HG02938 (cell line): ENCODE data around the gene CES3.

Source experiments
- ATAC-seq: cut with Tn5 transposase; IDR thresholded peaks from one replicate; pipeline ENCODE4 v1.9.1; 2021; ENCODE audit warnings: mild to moderate bottlenecking, moderate library complexity; ENCODE audit not compliant: unreplicated experiment

The CES3 gene

DNA sequence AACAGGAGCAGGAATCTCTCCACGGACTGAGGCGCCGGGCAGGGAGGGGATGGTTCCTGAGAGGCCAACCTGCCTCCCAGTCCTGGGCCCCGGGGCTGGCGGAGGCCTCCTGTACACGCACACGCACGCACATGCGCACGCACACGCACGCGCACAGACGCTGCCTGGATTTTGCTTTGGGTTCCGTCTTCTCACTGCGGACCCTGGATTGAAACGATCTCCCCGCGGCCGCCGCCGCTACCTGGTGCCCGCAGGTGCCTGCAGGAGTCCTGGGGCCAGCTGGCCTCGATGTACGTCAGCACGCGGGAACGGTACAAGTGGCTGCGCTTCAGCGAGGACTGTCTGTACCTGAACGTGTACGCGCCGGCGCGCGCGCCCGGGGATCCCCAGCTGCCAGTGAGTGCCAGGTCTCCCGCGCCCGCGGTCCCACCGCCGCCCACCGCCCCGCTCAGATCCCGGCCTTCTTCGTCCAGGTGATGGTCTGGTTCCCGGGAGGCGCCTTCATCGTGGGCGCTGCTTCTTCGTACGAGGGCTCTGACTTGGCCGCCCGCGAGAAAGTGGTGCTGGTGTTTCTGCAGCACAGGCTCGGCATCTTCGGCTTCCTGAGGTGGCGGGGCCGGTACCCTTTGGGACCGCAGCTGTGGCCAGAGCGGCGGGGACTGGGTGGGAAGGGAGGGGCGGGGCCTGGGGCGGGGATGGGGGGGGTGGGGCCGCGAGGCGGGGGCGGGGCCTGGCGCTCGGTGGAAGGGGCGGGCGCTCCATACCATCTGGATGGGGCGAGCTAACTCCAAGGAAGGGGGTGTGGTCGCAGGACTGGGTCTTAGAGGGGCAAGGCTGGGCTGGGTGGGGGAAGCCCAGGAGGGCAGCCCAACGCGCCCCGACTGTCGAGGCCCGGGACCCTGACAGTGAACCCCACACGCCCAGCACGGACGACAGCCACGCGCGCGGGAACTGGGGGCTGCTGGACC is 39.6 kb downstream of the CES3 start:
- no peak for ATAC-seq

DNA sequence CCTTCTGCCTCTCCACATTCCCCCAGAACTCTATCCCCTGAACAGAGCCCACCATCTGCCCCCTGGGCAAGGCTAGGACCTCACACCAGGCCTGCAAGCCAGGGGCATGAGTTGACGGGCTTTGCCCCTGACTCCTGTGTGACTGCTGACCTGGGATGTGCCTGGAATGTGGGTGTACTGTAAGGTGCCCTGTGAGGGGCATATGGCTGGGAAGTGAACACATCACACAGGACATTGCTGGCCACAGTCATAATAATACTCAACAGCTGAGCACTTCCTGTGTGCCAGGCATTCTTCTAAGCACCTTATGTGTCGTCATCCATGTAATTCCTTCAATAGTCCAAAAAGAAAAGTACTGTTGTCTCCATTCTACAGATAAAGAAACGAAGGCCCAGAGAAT is 40.7 kb downstream of the CES3 start:
- no peak for ATAC-seq

DNA sequence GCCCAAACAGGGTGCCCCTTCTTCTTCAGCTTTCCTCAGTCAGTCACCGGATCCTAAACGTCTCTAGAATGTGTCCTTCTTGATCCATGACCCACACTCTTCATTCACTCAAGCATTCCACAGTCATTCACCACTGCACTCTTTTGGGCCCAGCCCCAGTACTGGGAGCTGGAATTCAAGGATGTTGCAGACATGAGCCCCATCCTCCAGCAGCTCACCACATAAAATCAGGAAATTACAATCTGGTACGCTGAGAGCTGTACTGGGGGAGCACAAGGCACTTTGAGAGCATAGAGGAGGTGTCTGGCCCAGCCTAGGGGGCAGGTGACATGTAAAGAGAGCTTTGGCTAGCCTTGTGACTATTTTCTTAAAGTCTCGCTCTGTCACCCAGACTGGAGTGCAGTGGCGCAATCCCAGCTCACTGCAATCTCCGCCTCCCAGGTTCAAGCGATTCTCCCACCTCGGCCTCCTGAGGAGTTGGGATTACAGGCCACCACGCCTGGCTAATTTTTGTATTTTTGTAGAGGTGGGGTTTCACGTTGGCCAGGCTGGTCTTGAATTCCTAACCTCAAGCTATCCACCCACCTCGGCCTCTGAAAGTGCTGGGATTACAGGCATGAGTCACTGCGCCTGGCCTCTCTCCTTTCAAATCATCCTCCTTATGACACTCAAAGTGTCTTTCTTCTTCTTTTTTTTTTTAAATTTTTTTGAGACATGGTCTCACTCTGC is 46.0 kb downstream of the CES3 start:
- no peak for ATAC-seq

DNA sequence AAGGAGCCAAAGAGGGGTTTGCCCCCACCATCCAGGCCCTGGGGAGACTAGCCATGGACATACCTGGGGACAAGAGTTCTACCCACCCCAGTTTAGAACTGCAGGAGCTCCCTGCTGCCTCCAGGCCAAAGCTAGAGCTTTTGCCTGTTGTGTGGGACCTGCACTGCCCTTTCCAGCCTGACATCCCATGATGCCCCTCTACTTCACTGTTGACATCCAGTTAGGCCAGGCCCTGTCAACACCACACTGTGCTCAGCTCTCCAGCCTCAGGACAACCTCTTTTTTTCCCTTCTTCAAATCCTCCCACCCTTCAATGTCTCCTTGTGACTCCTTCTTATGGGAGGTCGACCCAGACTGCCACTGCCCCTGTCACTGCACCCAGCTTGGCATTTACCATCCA is 48.1 kb downstream of the CES3 start:
- ATAC-seq = no peak

- ATAC-seq = no peak
These were observed 50.2 kb downstream of the CES3 start for GRCh38 chr16:67011274-67011673.

GRCh38 chr16:67013233-67013822 is 52.3 kb downstream of the CES3 start:
- ATAC-seq = no peak

- no peak for ATAC-seq
These were observed 53.0 kb downstream of the CES3 start for GRCh38 chr16:67013823-67014633.

GRCh38 chr16:67014634-67015312 is 53.7 kb downstream of the CES3 start:
- no peak for ATAC-seq

GRCh38 chr16:67015313-67015731 is 54.3 kb downstream of the CES3 start:
- no peak for ATAC-seq

GRCh38 chr16:67016143-67016542 is 55.1 kb downstream of the CES3 start:
- no peak for ATAC-seq

DNA sequence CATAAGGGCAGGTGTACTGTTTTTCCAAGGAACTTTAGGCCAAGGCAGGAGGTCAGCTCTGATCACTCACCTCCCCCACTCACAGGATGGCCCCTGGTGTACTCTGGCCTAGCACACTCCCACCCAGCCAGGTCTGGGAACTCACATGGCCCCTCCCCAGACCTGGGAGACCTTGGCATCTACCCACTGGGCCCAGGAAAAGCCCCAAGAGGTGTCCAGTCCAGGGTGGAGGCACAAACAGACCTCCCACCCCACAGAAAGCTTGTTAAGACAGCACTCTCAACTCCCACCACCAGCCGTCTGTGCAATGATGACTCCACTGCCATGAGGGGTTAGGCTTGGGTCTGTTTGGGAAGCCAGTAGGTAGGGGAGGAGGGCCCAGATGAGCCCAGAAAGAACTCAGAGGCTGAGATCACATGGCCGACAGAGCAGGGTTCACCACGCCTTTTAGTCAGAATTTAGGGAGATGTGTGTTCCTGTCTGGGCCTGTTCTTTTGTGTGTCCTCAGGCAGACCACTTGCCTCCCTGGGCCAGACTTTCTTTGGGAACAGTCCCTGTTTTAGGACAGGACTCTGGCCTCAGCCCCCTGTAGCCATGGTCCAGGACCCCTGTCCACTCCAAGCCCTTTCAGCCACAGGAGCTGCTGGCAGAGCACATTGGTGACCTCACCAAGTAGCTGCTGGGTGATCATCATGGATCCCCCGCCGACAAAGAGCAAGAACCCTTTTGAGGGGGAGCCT is 55.8 kb downstream of the CES3 start:
- ATAC-seq = no peak

GRCh38 chr16:67017421-67017750 is 56.3 kb downstream of the CES3 start:
- ATAC-seq = no peak

- peak; percentile 82 for ATAC-seq
These were observed 56.9 kb downstream of the CES3 start for GRCh38 chr16:67017810-67018488.

- no peak for ATAC-seq
These were observed 58.1 kb downstream of the CES3 start for GRCh38 chr16:67019171-67019570.

DNA sequence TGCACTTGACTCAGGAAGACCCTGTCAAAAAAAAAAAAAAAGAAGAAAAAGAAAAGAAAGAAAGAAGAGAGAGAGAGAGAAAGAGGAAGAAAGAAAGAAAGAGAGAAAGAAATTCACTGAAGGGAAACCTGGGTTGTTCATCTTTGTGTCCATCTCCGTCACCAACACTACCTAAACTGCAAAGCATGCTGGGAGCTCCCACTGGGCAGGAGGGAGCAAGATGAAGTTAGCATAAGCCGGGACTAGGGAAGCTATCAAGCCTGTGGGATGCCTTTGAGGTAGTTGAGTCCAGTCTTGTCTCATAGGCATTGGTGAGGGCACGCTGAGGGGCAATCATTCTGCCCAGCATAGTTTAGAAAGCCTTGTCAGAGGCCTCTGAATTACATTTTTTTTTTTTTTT is 60.3 kb downstream of the CES3 start:
- no peak for ATAC-seq

GRCh38 chr16:67022531-67023214 is 61.6 kb downstream of the CES3 start:
- no peak for ATAC-seq

GRCh38 chr16:67023689-67024088 is 62.6 kb downstream of the CES3 start:
- no peak for ATAC-seq
